ENCODE measurements around the gene SPCS3. TPM values are rescaled to one million over a fixed set of nuclear protein-coding genes. Genes with fewer than 3 reads are reported as not detected.
A peak's percentile ranks its signal among the peaks of the same experiment; 100 is the strongest.
"Not testable (repeated sequence)": the region's sequence is repeated elsewhere in the genome, so short reads cannot be mapped to it uniquely, and the experiment has no call there.

The SPCS3 gene
- total RNA-seq, 1 donor from 2014 or later: 106 TPM

DNA sequence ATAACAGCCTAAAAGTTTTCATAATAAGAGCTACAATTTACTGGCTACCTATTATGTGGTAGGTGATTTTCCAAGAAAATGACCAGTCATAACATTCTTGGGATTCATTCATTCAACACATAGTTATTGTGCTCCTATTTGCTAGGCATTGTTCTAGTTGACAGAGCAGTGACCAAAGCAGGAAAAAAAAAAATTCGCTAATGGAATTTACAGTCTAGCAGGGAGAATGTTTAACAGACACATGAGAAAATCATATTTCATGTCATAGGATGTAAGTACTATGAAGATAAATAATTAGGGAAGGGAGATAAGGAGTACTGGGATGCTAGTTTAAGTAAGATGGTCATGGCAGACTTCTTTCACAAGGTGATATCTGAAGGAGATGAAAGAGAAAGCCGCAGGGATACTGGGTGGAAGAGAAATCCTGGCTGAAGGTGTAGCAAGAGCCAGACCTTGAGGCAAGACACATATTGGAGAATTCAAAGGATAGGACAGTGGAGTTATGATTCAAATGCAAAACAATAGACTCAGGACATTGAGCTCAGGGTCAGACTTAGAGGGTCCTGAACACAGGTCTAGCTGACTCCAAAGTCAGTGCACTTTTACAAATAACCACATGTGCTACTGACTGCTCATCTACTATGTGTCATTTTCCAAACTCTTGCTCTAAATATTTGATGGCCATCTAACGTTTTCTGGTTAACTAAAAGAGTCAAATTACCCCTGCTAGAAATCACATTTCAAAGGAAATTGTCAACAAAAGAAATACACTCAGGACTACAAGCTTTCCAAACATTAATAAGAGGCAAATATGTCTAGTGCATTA is 20.4 kb downstream of the SPCS3 start:
- Mint-ChIP-seq H3K4me3 (no peak overlapping the region), H3K36me3 (peaks cover 5% of the 10 kb centered on the region), H3K27ac (no peak overlapping the region), H3K9me3 (peaks cover 4% of the 10 kb centered on the region), H3K4me1 (ENCODE audit: unreplicated experiment) (peaks cover 10% of the 10 kb centered on the region), H3K27me3 (no peaks in the 10 kb centered on the region)
- DNase-seq (ENCODE audit: extremely low spot score, unreplicated experiment): no peak
- TF ChIP-seq, protein P1, sequence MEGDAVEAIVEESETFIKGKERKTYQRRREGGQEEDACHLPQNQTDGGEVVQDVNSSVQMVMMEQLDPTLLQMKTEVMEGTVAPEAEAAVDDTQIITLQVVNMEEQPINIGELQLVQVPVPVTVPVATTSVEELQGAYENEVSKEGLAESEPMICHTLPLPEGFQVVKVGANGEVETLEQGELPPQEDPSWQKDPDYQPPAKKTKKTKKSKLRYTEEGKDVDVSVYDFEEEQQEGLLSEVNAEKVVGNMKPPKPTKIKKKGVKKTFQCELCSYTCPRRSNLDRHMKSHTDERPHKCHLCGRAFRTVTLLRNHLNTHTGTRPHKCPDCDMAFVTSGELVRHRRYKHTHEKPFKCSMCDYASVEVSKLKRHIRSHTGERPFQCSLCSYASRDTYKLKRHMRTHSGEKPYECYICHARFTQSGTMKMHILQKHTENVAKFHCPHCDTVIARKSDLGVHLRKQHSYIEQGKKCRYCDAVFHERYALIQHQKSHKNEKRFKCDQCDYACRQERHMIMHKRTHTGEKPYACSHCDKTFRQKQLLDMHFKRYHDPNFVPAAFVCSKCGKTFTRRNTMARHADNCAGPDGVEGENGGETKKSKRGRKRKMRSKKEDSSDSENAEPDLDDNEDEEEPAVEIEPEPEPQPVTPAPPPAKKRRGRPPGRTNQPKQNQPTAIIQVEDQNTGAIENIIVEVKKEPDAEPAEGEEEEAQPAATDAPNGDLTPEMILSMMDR (conservative IDR thresholded peaks at IDR 0.05): no peak

- Mint-ChIP-seq H3K27ac (no peak overlapping the region), H3K9me3 (peaks cover 4% of the 10 kb centered on the region)
Observed at GRCh38 chr4:176340871-176341685, 21.3 kb downstream of the SPCS3 start.

GRCh38 chr4:176342384-176342783 is 22.6 kb downstream of the SPCS3 start:
- no peaks in the 10 kb centered on the region for H3K27me3 Mint-ChIP-seq
- H3K36me3 Mint-ChIP-seq: peaks cover 5% of the 10 kb centered on the region
- TF ChIP-seq, protein P1 (conservative IDR thresholded peaks at IDR 0.05): no peak
- H3K9me3 Mint-ChIP-seq: peaks cover 4% of the 10 kb centered on the region
- no peak overlapping the region for H3K27ac Mint-ChIP-seq
- no peak for DNase-seq (ENCODE audit: extremely low spot score, unreplicated experiment)
- H3K4me3 Mint-ChIP-seq: no peak overlapping the region
- peaks cover 5% of the 10 kb centered on the region for H3K4me1 Mint-ChIP-seq (ENCODE audit: unreplicated experiment)

More at GRCh38 chr4:176340871-176341685, 21.3 kb downstream of the SPCS3 start:
- TF ChIP-seq, protein P1 (conservative IDR thresholded peaks at IDR 0.05): peak; percentile 78
- Mint-ChIP-seq H3K27me3 (no peaks in the 10 kb centered on the region), H3K4me3 (no peak overlapping the region), H3K4me1 (ENCODE audit: unreplicated experiment) (peaks cover 5% of the 10 kb centered on the region), H3K36me3 (peaks cover 5% of the 10 kb centered on the region)
- DNase-seq (ENCODE audit: extremely low spot score, unreplicated experiment): no peak

GRCh38 chr4:176343286-176343685 is 23.5 kb downstream of the SPCS3 start:
- Mint-ChIP-seq H3K4me3 (no peak overlapping the region), H3K27ac (no peak overlapping the region), H3K36me3 (peaks cover 5% of the 10 kb centered on the region), H3K4me1 (ENCODE audit: unreplicated experiment) (peaks cover 5% of the 10 kb centered on the region), H3K9me3 (peaks cover 4% of the 10 kb centered on the region), H3K27me3 (no peaks in the 10 kb centered on the region)
- TF ChIP-seq, protein P1 (conservative IDR thresholded peaks at IDR 0.05): no peak
- no peak for DNase-seq (ENCODE audit: extremely low spot score, unreplicated experiment)

DNA sequence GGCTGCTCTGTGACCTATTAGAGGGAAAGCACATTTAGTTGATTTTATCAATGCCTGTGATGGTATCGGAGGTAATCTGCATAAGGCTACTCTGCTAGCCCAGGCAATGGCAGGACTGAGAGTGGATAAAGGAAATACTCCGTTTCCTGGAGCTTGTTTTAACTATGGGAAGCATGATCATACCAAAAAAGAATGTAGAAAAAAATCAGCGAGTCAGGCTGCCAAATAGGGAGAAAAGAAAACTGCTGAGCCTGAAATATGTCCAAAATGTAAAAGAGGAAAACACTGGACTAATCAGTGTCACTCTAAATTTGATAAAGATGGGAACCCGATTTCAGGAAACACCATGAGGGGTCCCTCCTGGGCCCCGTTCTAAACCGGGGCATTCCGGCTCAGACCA is 25.6 kb downstream of the SPCS3 start:
- H3K36me3 Mint-ChIP-seq: peaks cover 14% of the 10 kb centered on the region
- not testable (repeated sequence) for H3K27me3 Mint-ChIP-seq; H3K4me3 Mint-ChIP-seq; H3K27ac Mint-ChIP-seq; H3K4me1 Mint-ChIP-seq (ENCODE audit: unreplicated experiment); DNase-seq (ENCODE audit: extremely low spot score, unreplicated experiment); H3K9me3 Mint-ChIP-seq

GRCh38 chr4:176346836-176347235 is 27.1 kb downstream of the SPCS3 start:
- not testable (repeated sequence) for H3K4me1 Mint-ChIP-seq (ENCODE audit: unreplicated experiment); H3K27ac Mint-ChIP-seq; H3K9me3 Mint-ChIP-seq; H3K27me3 Mint-ChIP-seq; DNase-seq (ENCODE audit: extremely low spot score, unreplicated experiment); H3K4me3 Mint-ChIP-seq
- H3K36me3 Mint-ChIP-seq: peaks cover 14% of the 10 kb centered on the region
